Trophoblast cell (in vitro differentiated cells and primary cell): ENCODE data around the gene MESD.

Source experiments
- DNase-seq, 2 donors: peaks; one replicate each; pipeline ENCODE4 v3.0.0-alpha.2; 2016
- H2AFZ ChIP-seq: 2 replicates; pipeline ENCODE4 v1.6.1; 2013; ENCODE audit warnings: low read length, moderate library complexity, mild to moderate bottlenecking; ENCODE audit not compliant: insufficient read depth, poor library complexity
- H2AK5ac ChIP-seq: 2 replicates; pipeline ENCODE4 v1.6.1; 2013; ENCODE audit warnings: mild to moderate bottlenecking, low read length
- H2BK120ac ChIP-seq: 2 replicates; pipeline ENCODE4 v1.6.1; 2013; ENCODE audit warnings: low read length, mild to moderate bottlenecking, moderate library complexity; ENCODE audit not compliant: insufficient read depth, poor library complexity
- H2BK12ac ChIP-seq: 2 replicates; pipeline ENCODE4 v1.6.1; 2013; ENCODE audit warnings: mild to moderate bottlenecking, low read length, moderate library complexity
- H2BK5ac ChIP-seq: 2 replicates; pipeline ENCODE4 v1.6.1; 2013; ENCODE audit warnings: low read length, low read depth, moderate library complexity, mild to moderate bottlenecking; ENCODE audit not compliant: poor library complexity
- H3K14ac ChIP-seq: 2 replicates; pipeline ENCODE4 v1.6.1; 2013; ENCODE audit warnings: mild to moderate bottlenecking, low read length
- H3K18ac ChIP-seq: 2 replicates; pipeline ENCODE4 v1.6.1; 2013; ENCODE audit warnings: mild to moderate bottlenecking, low read length
- H3K23ac ChIP-seq: 2 replicates; pipeline ENCODE4 v1.6.1; 2013; ENCODE audit warnings: low read length
- H3K27ac ChIP-seq: 2 replicates; pipeline ENCODE4 v1.5.1; 2013; ENCODE audit warnings: low read depth, mild to moderate bottlenecking, inconsistent platforms, low read length, moderate library complexity
- H3K27me3 ChIP-seq: 2 replicates; pipeline ENCODE4 v1.6.1; 2013; ENCODE audit warnings: inconsistent platforms, mild to moderate bottlenecking, low read length, moderate library complexity; ENCODE audit not compliant: insufficient read depth
- H3K36me3 ChIP-seq, 2 experiments: 1 replicate in 1 of 2; 2 replicates in 1 of 2; pipeline ENCODE4 v1.6.1; 2013; ENCODE audit warnings: low read length in 2 of 2, mild to moderate bottlenecking in 2 of 2, moderate library complexity in 1 of 2; ENCODE audit not compliant: insufficient read depth in 2 of 2, control insufficient read depth in 1 of 2
- H3K4ac ChIP-seq: 2 replicates; pipeline ENCODE4 v1.6.1; 2013; ENCODE audit warnings: low read depth, mild to moderate bottlenecking, low read length, moderate library complexity
- H3K4me1 ChIP-seq, 2 experiments: 1 replicate in 1 of 2; 2 replicates in 1 of 2; pipeline ENCODE4 v1.6.1; 2013; ENCODE audit warnings: low read length in 2 of 2, mild to moderate bottlenecking in 2 of 2, moderate library complexity in 1 of 2; ENCODE audit not compliant: insufficient read depth in 2 of 2, control insufficient read depth in 1 of 2
- H3K4me2 ChIP-seq: 2 replicates; pipeline ENCODE4 v1.6.1; 2013; ENCODE audit warnings: inconsistent platforms, mild to moderate bottlenecking, low read length, moderate library complexity
- H3K4me3 ChIP-seq: 2 replicates; pipeline ENCODE4 v1.5.1; 2013; ENCODE audit warnings: mild to moderate bottlenecking, low read depth, low read length, inconsistent platforms
- H3K79me1 ChIP-seq: one replicate; pipeline ENCODE4 v1.6.1; 2013; ENCODE audit warnings: low read length
- H3K79me2 ChIP-seq: 2 replicates; pipeline ENCODE4 v1.6.1; 2013; ENCODE audit warnings: low read length, mild to moderate bottlenecking; ENCODE audit not compliant: control insufficient read depth, insufficient read depth, poor library complexity
- H3K9ac ChIP-seq: 2 replicates; pipeline ENCODE4 v1.6.1; 2013; ENCODE audit warnings: mild to moderate bottlenecking, low read length
- H3K9me3 ChIP-seq: 2 replicates; pipeline ENCODE4 v1.6.1; 2013; ENCODE audit warnings: low read depth, mild to moderate bottlenecking, control low read depth, inconsistent platforms, low read length; ENCODE audit not compliant: insufficient read depth
- H4K12ac ChIP-seq: 2 replicates; pipeline ENCODE4 v1.6.1; 2013; ENCODE audit warnings: low read depth, mild to moderate bottlenecking, low read length, moderate library complexity
- H4K8ac ChIP-seq: 2 replicates; pipeline ENCODE4 v1.6.1; 2013; ENCODE audit warnings: low read depth, mild to moderate bottlenecking, low read length, moderate library complexity
- H4K91ac ChIP-seq: one replicate; pipeline ENCODE4 v1.6.1; 2013; ENCODE audit warnings: low read depth, mild to moderate bottlenecking, low read length, moderate library complexity
- WGBS: extraction: QIAGEN DNeasy Blood & Tissue Kit; methylation state at CpG from one replicate; pipeline ENCODE4 v1.1.7; 2013; ENCODE audit warnings: missing lambda C conversion rate; ENCODE audit not compliant: insufficient read length, insufficient coverage; ENCODE audit errors: extremely low coverage; 5-methylcytosine and 5-hydroxymethylcytosine counted together

MESD gene

GRCh38 chr15:80931721-80932512 is 57.7 kb downstream of the MESD start:
- Histone ChIP-seq H4K8ac (no peak overlapping the region), H3K4ac (no peak overlapping the region)
- no CpG with 5 or more reads among the region's 20 CpGs for WGBS

DNA sequence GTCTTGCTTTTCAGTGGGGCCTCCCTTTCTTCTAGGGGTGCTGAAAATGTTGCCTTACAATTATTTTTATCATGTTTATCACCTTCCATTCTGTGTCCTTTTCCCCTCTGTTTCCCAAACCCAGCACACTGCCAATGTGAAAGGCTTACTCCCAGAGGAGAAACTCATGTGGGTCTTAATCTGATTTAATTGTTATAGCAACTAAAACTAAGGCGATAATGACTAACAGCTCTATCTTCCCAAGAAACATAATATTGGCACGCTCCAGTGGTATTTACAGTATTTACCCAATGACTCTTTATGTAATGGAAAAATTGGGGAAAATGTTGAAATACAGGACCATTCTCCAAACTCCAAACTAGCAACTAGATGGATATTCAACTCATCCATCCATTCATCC is 58.4 kb downstream of the MESD start:
- Histone ChIP-seq H3K9ac (no peak overlapping the region), H3K23ac (no peak overlapping the region), H2BK120ac (no peak overlapping the region), H3K36me3 (peaks cover 0 to 9% of the 10 kb centered on the region in 2 experiments), H4K8ac (no peak overlapping the region), H2AK5ac (no peak overlapping the region), H3K4me2 (no peak overlapping the region), H2BK5ac (no peak overlapping the region), H4K12ac (no peak overlapping the region), H3K27ac (no peak overlapping the region), H2BK12ac (no peak overlapping the region), H3K14ac (no peak overlapping the region), H3K79me1 (peaks cover 2% of the 10 kb centered on the region), H3K79me2 (no peaks in the 10 kb centered on the region), H3K4me3 (no peak overlapping the region), H3K27me3 (no peaks in the 10 kb centered on the region), H4K91ac (no peak overlapping the region), H3K4ac (no peak overlapping the region), H2AFZ (no peak overlapping the region), H3K9me3 (peaks cover 2% of the 10 kb centered on the region), H3K18ac (no peak overlapping the region), H3K4me1 (peaks cover 7 to 13% of the 10 kb centered on the region in 2 experiments)
- whole genome bisulfite sequencing, result no CpG with 5 or more reads among the region's 2 CpGs
- DNase-seq, result peak in 1 of 2 donors; percentile 83

More at GRCh38 chr15:80931721-80932512, 57.7 kb downstream of the MESD start:
- Histone ChIP-seq H4K91ac (no peak overlapping the region), H3K4me2 (no peak overlapping the region), H3K23ac (no peak overlapping the region), H2BK5ac (no peak overlapping the region), H3K4me1 (peaks cover 11 to 13% of the 10 kb centered on the region in 2 experiments), H2BK12ac (no peak overlapping the region), H3K9ac (no peak overlapping the region), H3K9me3 (peaks cover 2% of the 10 kb centered on the region), H3K36me3 (peaks cover 0 to 11% of the 10 kb centered on the region in 2 experiments), H3K79me1 (peaks cover 2% of the 10 kb centered on the region), H2AK5ac (no peak overlapping the region), H2AFZ (no peak overlapping the region), H2BK120ac (no peak overlapping the region), H3K79me2 (no peaks in the 10 kb centered on the region), H4K12ac (no peak overlapping the region), H3K27ac (no peak overlapping the region), H3K4me3 (no peak overlapping the region), H3K18ac (no peak overlapping the region), H3K27me3 (no peaks in the 10 kb centered on the region), H3K14ac (no peak overlapping the region)
- peak in 1 of 2 donors; percentile 70 for DNase-seq

- no peak overlapping the region for H2BK5ac ChIP-seq
- H3K9ac ChIP-seq, result no peak overlapping the region
- no peak overlapping the region for H4K8ac ChIP-seq
- no peaks in the 10 kb centered on the region for H3K27me3 ChIP-seq
- H4K91ac ChIP-seq, result no peak overlapping the region
- no peak overlapping the region for H2AK5ac ChIP-seq
- H2BK120ac ChIP-seq, result no peak overlapping the region
- no peak overlapping the region for H3K4me3 ChIP-seq
- peaks cover 2 to 8% of the 10 kb centered on the region in 2 experiments for H3K4me1 ChIP-seq
- H3K4ac ChIP-seq, result no peak overlapping the region
- no peak overlapping the region for H3K27ac ChIP-seq
- no peak overlapping the region for H3K4me2 ChIP-seq
- no peak overlapping the region for H4K12ac ChIP-seq
- no peak overlapping the region for H3K14ac ChIP-seq
- WGBS, result no CpG with 5 or more reads among the region's 4 CpGs
- peaks cover 2% of the 10 kb centered on the region for H3K9me3 ChIP-seq
- H3K18ac ChIP-seq, result no peak overlapping the region
- H3K36me3 ChIP-seq, result peaks cover 0 to 14% of the 10 kb centered on the region in 2 experiments
- no peak overlapping the region for H2AFZ ChIP-seq
- no peaks in the 10 kb centered on the region for H3K79me2 ChIP-seq
- peak in 1 of 2 donors; percentile 7 for DNase-seq
- H3K79me1 ChIP-seq, result no peaks in the 10 kb centered on the region
- no peak overlapping the region for H2BK12ac ChIP-seq
- H3K23ac ChIP-seq, result no peak overlapping the region
These were observed 59.9 kb downstream of the MESD start for GRCh38 chr15:80929689-80930088.

GRCh38 chr15:80929225-80929624 is 60.4 kb downstream of the MESD start:
- Histone ChIP-seq H2BK12ac (no peak overlapping the region), H2BK5ac (no peak overlapping the region), H3K9me3 (peaks cover 2% of the 10 kb centered on the region), H3K79me2 (no peaks in the 10 kb centered on the region), H3K36me3 (peaks cover 0 to 18% of the 10 kb centered on the region in 2 experiments), H3K27ac (no peak overlapping the region), H3K4me1 (peaks cover 0 to 5% of the 10 kb centered on the region in 2 experiments), H2AK5ac (no peak overlapping the region), H2AFZ (no peak overlapping the region), H3K79me1 (no peaks in the 10 kb centered on the region), H3K4ac (no peak overlapping the region), H3K18ac (no peak overlapping the region), H3K27me3 (no peaks in the 10 kb centered on the region), H3K4me3 (no peak overlapping the region), H3K9ac (no peak overlapping the region), H3K4me2 (no peak overlapping the region), H4K12ac (no peak overlapping the region), H4K91ac (no peak overlapping the region), H3K14ac (no peak overlapping the region), H4K8ac (no peak overlapping the region), H2BK120ac (no peak overlapping the region), H3K23ac (no peak overlapping the region)
- WGBS, result no CpG with 5 or more reads among the region's 4 CpGs
- peak; percentile 56 to 79 for DNase-seq
